ENCODE measurements around the gene NDST1. TPM values are rescaled to one million over a fixed set of nuclear protein-coding genes. Genes with fewer than 3 reads are reported as not detected.
A peak's percentile ranks its signal among the peaks of the same experiment; 100 is the strongest.

The NDST1 gene
- polyA plus RNA-seq, 3 donors: 51.9 to 65.6 (median 55.3) TPM

GRCh38 chr5:150574818-150575547 lies 67.1 kb downstream of the NDST1 start:
- DNase-seq (ENCODE audit: extremely low read depth in 1 of 11, low read depth in 9 of 11, low spot score in 4 of 11): no peak

GRCh38 chr5:150575745-150576448 lies 68.0 kb downstream of the NDST1 start:
- no peak for DNase-seq (ENCODE audit: extremely low read depth in 1 of 11, low read depth in 9 of 11, low spot score in 4 of 11)

DNA sequence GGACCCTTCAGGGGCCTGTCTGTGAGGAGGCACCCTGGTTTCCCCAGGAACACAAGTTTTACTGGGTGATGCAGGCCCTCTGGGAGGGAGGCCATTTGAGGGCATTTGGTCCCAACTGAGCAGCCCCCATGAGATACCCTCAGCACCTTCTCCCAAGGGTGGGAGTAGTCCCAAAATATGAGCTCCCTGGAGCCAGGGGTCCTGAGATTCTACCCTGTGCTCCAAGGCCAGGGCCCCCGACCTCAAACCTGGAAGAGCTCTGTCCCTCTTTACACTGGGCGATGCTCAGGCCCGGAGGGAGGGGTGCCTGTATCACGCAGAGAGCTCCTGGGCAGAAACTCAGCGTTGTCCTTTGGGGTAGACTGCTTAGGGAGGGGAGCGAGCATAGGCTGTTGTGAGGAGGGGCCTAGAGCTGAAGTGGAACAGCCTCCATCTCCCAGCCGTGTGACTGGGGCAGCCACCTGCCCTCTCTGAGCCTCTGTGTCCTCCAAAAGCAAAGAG lies 68.6 kb downstream of the NDST1 start:
- DNase-seq (ENCODE audit: extremely low read depth in 1 of 11, low read depth in 9 of 11, low spot score in 4 of 11): no peak

DNA sequence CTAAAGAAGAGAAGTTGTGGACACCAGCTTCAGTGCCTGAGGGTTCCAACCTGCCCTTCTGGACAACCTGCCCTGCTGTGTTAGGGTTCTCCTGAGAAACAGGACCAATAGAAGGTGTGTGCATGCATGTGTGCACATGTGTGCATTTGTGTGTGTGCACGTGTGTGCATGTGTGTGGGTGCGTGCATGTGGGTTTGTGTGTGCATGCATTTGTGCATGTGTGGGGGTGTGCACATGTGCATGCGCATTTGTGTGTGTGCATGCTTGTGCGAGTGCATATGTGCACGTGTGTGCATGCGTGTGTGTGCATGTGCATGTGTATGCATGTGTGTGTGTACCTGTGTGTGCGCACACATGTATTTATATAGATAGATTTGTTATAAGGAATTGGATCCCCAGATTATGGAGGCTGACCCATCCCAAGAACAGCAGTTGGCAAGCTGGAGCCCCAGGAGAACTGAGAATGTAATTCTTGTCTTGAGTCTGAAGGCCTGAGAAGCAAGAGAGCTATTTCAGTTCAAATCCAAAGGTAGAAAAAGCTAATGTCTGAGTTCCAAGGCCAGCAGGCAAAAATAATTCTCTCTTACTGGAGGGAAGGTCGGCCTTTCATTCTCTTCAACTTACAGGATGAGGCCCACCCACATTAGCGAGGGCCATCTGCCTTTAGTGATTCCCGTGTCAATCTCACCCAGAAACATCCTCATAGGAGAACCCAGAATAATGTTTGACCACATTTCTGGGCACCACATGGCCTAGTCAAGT lies 69.6 kb downstream of the NDST1 start:
- DNase-seq (ENCODE audit: extremely low read depth in 1 of 11, low read depth in 9 of 11, low spot score in 4 of 11): no peak

GRCh38 chr5:150578781-150579461 lies 71.0 kb downstream of the NDST1 start:
- DNase-seq (ENCODE audit: extremely low read depth in 1 of 11, low read depth in 9 of 11, low spot score in 4 of 11): no peak

GRCh38 chr5:150579462-150580400 lies 71.8 kb downstream of the NDST1 start:
- no peak for DNase-seq (ENCODE audit: extremely low read depth in 1 of 11, low read depth in 9 of 11, low spot score in 4 of 11)

DNA sequence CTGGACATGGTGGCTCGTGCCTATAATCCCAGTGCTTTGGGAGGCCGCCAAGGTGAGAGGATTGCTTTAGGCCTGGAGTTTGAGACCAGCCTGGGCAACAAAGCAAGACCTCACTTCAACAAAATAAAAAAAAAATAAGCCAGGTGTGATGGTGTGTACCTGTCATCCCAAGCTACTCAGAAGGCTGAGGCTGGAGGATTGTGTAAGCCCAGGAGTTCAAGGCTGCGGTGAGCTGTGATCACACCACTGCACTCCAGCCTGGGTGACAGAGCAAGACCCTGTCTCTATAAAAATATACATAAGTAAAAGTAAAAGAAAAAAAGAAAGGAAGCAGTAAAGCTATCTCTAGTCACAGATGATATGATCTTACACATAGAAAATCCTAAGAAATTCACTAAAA lies 73.0 kb downstream of the NDST1 start:
- DNase-seq (ENCODE audit: extremely low read depth in 1 of 11, low read depth in 9 of 11, low spot score in 4 of 11): no peak

DNA sequence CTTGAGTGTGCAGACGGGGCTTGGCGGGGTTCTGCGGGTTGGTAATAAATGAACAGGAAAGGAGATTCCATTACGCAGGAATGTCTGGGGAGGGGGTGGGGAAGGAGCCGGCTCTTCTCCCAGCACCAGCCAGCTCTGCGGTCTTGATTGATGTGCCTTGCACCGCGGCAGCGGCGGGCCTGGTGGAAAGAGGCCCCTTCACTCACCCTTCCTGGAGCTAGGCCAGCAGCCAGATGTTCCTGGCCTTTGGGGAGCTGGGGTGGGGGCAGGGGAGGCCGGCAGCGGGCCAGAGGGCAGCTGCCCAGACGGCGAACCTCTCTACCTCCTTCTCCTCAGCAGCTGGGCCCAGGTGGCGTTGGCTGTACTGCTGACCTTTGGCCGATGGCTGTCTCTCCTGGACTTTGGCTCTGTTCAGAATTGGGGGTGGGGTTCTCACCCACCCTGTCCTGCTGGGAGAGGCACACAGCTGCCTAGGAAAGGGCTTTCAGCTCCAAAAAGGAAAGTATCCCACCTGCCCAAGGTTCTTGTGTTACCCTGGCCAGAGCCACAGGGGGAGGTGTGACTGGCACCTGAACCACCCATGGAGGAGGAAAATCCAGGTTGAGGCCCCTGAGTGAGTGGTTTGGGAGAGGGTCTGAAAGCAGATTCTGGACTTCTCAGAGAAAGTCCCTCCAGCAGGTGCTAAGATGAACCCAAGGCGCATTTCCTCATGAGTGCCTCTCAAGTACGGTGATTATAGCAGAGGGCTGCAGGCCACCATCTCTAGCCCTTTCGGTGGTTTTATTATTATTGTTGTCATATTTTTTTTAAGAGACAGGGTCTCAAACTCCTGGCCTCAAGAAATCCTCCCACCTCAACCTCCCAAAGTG lies 74.5 kb downstream of the NDST1 start:
- DNase-seq (ENCODE audit: extremely low read depth in 1 of 11, low read depth in 9 of 11, low spot score in 4 of 11): peak in 5 of 11 donors; percentile 59 to 77 (median 66)

DNA sequence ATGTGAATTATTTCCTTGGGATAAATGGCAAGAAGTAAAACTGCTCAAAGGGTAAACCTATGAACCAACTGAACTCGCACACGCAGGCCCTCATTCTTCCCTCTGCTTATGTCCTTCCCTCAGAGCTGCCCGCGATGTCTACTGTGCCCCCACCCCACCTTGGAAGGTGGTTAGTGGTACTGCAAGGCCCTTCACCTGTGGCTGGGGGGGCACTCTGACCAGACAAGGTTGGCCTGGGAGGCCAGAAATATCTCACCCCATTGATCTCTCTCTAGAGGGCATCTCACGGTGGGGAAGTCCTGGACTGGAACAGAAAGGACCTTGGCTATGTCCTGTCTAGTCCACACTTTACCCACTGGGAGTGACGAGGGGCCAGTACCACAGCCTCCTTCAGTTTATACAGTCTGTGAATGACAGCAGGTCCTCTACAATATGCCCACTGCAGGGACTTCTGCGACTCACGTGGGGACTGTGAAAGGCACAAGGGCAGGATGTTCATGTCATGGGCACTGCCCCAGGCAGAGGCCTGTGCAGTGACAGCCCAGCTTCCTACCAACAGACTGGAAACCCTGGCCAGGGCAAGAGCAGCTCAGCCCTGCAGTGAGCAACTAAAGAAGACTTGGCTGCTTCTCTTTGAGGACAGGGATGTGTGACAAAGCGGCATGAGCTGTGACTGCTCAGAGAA lies 75.8 kb downstream of the NDST1 start:
- DNase-seq (ENCODE audit: extremely low read depth in 1 of 11, low read depth in 9 of 11, low spot score in 4 of 11): no peak

DNA sequence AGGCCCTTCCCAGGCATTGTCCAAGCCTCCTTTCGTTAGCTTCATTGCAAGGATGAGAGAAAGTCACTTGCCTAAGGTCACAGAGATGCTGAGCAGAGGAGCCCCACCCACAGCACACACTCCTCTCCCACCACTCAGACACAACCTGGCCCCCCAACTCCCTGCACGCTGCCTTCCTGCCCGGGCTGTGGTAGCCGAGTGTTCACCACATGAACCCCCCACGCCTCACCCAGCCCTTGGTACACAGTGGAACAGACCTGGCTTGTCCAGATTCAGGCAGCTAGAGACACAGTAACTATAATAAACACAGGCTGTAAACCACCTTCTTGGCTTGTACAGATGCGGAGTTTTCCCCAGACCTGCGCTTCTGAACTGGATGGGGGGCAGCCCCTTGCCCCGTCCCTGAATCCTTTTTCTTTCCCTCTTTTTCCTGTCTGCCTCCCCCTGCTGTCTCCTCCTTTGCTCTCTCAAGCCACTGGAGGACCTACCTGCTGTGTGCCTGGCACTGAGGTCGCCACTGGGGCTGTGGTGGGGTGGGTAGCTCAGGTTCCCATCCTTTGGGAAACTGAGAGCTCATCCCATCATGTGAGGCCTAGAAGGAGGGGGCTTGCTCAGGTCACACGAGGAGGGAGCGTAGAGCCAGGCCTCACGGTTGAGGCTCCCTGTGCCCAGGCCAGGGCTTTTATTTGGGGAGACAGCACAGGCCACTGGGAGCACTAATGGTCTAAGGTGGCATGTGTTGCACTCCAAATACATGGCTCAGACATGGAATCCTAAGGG lies 76.8 kb downstream of the NDST1 start:
- no peak for DNase-seq (ENCODE audit: extremely low read depth in 1 of 11, low read depth in 9 of 11, low spot score in 4 of 11)

DNA sequence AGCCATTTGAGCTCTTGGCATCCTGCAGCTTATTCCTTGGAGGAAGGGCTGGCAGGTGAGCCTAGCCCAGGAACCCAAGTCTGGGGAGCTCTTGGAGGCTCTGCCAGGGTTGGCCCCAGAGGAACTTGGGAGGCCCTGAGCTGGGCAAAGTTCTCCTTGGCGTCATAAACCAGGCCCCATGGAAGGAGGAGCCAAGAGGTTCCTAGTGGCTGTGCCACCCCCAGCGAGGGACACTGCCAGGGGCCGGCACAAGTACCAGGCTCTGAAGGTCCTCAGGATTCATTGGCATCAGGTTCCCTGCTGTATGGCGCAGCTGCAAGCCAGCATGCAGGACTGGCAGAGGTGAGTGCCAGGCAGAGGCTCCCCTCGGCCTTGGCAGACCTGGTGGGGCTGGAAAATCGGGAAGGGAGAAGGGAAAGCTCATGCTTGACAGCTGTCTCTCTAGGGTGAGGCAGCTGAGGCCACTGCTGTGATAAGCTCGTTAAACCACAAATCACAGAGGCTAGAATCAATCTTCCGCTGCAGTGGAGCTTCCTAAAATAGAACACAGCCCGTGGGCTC lies 77.9 kb downstream of the NDST1 start:
- no peak for DNase-seq (ENCODE audit: extremely low read depth in 1 of 11, low read depth in 9 of 11, low spot score in 4 of 11)

- no peak for DNase-seq (ENCODE audit: extremely low read depth in 1 of 11, low read depth in 9 of 11, low spot score in 4 of 11)
Observed at GRCh38 chr5:150587016-150587415, 79.1 kb downstream of the NDST1 start.

DNA sequence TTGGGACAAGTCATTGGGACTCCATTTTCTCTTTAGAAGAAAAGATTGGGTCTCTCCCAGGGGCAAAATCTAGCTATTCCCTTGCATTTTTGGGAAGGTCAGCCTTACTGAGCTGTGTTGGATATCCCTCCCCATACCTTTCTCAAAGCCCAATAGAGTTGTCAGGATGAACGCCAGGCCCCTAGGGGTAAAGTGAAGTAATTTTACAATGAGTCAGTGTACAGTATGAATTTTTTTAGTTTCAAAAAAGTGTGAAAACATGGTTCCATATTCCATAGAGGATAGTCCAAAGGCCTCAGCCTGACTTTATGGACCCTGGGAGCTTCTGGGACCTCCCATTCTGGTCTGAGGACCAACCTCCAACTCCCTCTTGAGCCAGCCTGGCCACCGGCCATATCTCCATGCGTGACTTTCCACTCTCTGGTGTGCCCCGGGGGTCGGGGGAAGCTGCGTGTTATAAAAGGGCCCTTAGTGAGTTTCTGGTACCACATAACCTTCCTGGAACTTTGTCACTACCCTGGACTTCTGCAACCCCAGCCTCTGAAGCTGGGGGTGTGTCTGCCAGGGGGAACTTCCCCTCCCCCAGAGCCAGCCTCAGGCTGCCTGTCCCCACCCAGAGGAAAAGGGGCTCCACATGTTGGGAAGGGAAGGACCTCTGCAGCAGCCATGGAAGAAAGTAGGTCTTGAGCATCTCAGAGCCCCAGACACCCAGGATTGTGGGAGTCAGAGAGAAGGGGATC lies 80.1 kb downstream of the NDST1 start:
- DNase-seq (ENCODE audit: extremely low read depth in 1 of 11, low read depth in 9 of 11, low spot score in 4 of 11): no peak

- no peak for DNase-seq (ENCODE audit: extremely low read depth in 1 of 11, low read depth in 9 of 11, low spot score in 4 of 11)
Observed at GRCh38 chr5:150588596-150588890, 80.6 kb downstream of the NDST1 start.
